ENCODE measurements around the gene RINL.
"Not testable (repeated sequence)": the region's sequence is repeated elsewhere in the genome, so short reads cannot be mapped to it uniquely, and the experiment has no call there.

Gene RINL

DNA sequence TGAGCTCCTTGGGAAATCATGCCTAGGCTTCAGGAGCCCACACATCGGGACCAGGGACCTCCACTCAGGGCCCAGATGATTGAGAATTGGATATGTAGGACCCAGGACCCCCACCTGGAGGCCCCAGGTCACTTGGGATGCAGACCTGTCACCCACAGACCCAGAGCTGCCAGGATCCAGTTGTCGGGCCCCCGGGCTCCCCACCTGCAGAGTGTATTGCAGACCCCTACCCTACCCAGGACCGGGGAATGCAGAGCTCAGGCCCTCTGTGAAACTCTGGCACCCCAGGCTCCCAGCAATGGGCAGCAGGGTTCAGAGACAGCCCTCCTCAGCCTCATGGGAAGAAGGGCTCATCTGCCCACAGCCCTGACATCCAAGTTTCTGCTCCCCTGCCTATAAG is 27.5 kb upstream of the RINL start:
- no peak for DNase-seq (ENCODE audit: low read depth)

DNA sequence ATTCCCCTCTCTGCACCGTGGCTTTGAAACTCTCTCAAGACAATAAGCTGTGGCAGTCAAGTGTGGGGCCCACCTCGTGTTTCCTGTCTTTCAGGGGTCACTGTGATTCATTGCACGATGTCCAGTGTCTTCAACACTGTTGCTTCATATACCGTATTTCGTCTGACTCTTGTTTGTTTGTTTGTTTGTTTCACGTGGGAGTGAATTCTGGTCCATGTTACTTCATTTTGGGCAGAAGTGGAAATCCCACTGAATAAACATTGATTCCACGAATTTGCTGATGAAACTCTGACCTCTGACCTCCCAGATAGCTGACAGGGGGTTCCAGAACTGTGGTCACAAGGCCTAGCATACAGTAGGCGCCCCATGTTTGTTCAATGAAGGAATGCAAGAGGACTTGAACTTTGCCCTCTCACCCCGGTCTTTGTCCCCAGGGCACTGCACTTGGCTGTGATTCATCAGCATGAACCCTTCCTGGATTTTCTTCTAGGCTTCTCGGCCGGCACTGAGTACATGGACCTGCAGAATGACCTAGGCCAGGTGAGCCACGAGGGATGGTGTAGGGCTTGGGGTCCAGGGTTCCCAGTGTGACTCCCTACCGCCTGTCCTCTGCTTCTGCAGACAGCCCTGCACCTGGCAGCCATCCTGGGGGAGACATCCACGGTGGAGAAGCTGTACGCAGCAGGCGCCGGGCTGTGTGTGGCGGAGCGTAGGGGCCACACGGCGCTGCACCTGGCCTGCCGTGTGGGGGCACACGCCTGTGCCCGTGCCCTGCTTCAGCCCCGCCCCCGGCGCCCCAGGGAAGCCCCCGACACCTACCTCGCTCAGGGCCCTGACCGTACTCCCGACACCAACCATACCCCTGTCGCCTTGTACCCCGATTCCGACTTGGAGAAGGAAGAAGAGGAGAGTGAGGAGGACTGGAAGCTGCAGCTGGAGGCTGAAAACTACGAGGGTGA is 26.8 kb upstream of the RINL start:
- no peak for DNase-seq (ENCODE audit: low read depth)

DNA sequence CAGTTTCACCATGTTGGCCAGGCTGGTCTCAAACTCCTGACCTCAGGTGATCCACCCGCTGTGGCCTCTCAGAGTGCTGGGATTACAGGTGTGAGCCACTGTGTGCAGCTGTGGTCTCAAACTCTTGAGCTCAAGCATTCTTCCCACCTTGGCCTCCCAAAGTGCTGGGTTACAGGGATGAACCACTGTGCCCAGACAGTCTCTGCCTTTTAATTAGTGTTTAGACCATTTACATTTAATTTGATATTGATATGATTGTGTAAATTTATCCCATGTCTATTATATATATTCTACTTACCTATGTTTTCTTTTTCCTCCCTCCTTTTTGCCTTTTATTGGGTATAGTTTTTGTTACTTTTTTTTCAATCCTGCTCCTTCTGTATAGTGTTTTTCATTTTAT is 23.6 kb upstream of the RINL start:
- DNase-seq (ENCODE audit: low read depth) = no peak

DNA sequence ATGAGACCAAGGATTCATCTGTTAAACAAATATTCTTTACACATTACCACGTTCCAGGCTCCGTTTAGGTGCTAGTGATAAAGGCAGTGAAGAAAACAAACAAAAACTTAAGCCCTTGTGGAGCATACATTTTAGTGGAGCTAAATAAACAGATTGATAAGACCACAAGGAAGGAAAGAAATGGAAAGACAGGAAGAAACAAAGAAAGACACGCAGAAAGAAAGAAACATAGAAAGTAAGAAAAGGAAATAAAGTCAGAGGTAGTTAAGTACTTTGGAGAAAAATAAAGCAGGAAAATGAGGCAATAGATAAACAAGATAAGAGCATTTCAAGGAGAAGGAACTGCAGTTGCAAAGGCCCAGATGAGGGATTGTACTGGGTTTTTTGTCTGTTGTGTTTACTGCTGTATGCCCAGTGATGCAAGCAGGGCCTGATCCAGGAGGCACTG is 22.7 kb upstream of the RINL start:
- DNase-seq (ENCODE audit: low read depth) = no peak

DNA sequence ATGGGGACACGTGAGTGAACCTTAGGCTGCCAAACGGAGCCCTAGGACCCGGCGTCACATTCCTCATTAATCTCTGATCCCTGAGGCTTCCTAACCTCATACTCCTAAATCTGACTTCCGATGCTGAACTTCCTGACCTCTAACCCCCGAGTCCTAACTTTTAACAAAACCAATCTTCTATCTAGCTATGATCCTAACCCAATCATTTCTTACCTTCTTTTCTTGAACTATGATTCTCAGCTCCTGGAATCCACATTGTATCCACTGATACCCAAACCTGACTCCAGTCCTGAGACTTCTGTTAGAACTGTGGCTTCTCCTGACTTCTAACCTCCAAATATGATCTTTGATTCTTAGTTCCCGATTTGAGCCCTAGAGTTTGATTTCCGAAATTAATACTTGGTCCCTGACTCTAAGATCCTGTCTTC is 22.1 kb upstream of the RINL start:
- no peak for DNase-seq (ENCODE audit: low read depth)

DNA sequence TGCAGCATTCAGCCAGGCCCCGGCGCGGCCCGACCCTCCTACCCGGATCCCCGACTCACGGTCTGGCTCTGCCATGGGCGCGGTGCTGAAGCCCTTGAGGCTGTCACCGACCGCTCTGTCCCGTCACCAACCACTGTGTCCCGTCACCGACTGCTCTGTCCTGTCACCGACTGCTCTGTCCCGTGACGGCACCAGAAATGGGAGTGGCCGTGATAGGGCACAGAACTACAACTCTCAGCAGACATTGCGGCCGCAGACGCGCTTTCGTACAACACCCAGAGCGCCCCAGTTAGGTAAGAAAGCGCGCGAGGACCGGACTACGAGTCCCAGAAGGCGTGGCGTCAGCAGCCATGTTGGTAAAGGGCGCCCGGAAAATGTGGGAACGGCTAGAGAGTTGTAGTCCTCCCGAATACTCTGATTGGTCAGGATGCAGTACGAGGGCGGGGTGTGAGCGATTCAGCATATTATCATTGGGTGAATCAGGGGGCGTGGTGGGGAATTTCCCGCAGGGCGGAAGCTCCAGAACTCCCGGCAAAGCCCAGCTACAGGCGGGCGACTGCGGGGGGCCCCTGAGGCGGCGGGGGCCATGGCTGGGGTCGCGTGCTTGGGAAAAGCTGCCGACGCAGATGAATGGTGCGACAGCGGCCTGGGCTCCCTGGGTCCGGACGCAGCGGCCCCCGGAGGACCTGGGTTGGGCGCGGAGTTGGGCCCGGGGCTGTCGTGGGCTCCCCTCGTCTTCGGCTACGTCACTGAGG is 21.5 kb upstream of the RINL start, which contains the start of the genes NFKBIB and SIRT2:
TSS of gene NFKBIB (plus strand) at position 523 of the 755 bp plus-strand sequence. CDS start at position 587, 64 bp downstream.
TSS of gene SIRT2 (minus strand) at position 172 of the 755 bp plus-strand sequence. CDS start at position 75, 97 bp downstream.
- peak; percentile 100 for DNase-seq (ENCODE audit: low read depth)

DNA sequence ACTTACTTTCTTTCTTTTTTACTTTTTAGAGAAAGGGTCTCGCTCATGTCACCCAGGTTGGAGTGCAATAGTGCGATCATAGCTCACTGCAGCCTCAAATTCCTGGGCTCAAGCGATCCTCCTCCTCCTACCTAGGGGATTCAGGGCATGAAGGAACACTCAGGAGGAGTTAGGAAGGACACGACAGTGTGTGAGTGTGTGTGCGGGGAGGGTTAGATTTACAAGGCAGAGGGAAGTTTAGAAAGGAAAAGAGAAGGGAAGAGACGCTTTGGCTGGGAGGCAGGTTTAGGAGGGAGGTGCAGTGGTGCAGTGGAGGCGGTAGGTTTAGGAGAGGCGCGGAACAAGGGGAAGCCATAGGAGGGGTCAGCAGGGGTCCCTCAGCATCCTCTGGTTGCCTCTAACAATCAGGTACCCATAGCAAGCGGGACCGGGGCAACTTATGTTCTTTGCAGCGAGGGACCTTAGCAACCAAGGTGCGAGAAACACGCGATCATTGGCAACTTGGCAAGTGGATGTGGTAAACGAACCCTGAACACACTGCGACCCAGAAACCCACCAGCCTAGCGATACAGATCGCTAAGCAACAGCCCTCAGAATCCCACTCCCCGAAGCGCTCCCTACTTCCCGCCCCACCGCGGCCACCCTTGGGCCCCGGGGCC is 20.8 kb upstream of the RINL start:
- DNase-seq (ENCODE audit: low read depth) = no peak

DNA sequence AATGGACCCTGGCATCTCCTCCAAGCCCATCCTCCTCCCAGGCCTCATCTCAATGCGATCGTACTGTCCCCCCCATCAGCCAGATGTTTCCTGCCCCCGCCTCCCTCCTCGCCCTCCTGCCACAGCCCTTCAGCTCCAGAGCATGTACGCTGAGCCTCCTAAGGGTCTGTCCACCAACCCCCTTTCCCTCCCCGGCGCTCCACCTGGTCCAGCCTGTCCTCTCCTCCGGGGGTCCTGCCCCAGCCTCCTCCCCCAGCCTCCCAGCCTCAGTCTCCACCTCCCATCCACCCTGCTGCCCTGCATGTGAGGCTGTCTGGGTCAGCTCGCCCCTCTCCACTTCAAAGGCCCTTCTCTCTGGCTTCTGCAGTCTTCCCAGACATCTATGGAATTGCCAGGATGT is 16.9 kb upstream of the RINL start:
- no peak for DNase-seq (ENCODE audit: low read depth)

DNA sequence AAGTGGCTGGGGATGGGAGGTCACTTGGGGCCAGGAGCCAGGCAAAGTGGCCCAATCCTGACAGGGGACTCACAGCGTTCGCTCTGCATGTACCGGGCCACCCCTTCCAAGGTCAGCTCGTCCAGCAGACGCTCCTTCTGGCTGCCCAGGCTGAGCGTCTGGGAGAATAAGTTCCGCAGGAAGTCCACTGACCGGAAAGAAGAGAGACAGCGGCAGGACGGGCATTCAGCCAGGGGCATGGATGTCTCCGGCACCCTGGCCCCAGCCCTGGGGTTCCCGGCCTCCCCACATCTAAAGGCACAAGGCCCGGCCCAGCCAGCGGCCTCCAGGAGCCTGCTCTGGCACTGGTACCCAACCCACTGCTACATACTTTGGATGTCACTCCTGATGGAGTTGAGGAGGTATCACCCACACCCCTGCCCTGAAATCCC is 15.3 kb upstream of the RINL start:
- no peak for DNase-seq (ENCODE audit: low read depth)

DNA sequence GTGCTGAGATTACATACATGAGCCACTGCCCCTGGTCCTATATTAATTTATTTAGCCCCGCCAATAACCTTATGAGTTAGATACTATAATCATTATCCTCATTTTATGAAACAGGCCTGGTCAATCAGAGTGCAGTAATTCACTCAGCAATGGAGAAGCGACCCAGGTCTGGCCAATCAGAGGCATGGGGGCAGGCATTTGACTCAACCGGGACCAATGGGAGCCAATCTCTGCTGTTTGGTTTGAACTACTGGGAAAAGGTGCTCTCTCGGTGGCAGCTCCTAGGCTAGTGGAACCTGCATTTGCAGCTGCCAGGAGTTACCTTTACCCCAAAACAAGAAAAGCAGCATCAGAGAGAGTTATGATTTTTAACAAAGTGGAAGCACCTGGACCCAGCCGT is 14.8 kb upstream of the RINL start:
- DNase-seq (ENCODE audit: low read depth) = no peak

DNA sequence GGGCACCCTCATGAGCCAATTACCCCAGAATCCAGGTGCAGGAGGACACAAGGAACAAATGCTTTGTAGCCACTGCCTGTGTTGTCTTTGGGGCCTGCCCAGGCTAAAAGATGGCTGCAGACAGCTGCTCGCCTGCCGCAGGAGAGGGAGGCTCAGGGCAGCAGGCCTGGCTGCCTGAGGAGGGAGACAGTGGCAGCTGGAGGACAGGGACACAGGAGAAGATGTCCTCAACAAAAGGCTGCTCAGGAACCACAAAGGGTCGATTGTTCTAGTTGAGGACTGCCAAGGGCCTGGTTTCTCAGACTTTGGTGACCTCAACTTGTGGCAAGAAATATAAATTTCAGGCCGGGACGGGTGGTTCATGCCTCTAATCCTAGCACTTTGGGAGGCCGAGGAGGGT is 13.7 kb upstream of the RINL start:
- no peak for DNase-seq (ENCODE audit: low read depth)

DNA sequence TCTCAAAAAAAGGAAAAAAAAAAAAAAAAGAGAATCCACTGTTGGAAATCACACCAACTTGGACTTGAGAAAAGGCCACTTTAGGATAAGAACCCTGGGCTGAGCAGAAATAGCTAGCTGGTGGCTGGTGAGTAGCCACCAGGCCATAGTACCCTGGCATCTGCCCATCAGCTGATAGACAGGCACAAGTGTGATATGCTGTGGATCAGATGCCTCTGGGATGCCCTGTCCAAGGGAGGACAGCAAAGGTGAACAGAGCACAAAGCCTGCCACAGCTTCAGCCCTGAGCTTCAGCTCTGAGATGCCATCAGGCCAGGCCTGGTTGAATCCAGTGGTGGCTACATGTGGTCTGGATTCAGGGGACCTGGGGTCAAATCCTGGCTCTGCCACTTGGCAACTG is 12.6 kb upstream of the RINL start:
- no peak for DNase-seq (ENCODE audit: low read depth)

DNA sequence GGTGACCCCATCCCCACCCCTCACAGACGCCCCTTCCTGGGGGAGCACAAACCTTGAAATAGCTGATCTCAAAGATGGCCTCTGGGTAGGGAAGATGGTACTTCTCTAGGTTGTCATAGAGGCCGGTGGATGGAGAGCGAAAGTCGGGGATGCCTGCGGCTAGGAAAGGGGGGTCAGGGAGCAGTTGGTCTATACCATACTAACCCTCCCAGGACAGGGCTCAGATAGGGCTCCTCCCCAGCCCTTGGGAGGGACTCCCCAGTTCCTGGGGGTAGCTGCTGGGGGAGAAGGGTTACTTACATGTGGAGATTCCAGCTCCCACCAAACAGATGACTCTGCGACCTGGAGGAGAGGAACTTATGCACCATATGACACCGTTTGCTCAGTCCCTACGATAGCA is 11.7 kb upstream of the RINL start:
- DNase-seq (ENCODE audit: low read depth) = no peak

DNA sequence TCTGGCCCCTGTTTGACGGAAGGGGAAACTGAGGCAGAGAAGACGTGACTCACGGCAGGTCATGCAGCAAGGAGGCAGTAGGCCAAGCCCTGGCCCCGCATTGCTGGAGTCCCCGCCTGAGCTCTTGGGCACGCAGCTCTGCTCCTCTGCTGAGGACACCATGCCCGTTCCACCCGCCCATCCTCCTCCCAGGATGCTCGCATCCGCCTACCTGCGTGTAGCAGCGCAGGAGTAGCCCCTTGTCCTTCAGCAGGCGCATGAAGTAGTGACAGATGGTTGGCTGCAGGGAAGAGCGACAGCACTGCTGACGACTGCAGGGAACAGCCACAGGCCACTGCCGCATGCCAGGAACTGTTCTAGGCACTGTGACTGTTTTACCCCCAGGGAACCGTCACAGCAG is 10.8 kb upstream of the RINL start:
- no peak for DNase-seq (ENCODE audit: low read depth)

DNA sequence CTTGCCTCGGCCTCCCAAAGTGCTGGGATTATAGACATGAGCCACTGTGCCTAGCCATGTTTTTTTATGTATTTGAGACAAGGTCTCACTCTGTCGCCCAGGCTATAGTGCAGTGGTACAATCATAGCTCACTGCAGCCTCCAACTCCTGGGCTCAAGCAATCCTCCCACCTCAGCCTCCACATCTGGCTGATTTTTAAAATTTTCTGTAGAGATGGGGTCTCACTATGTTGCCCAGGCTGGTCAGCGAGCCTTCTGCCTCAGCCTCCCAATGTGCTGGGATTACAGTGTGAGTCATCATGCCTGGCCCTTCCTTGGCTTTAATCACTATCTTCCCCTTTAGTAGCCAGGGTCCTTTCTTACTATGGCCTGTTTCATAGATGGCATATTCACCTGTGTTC is 6.6 kb upstream of the RINL start:
- not testable (repeated sequence) for DNase-seq (ENCODE audit: low read depth)

DNA sequence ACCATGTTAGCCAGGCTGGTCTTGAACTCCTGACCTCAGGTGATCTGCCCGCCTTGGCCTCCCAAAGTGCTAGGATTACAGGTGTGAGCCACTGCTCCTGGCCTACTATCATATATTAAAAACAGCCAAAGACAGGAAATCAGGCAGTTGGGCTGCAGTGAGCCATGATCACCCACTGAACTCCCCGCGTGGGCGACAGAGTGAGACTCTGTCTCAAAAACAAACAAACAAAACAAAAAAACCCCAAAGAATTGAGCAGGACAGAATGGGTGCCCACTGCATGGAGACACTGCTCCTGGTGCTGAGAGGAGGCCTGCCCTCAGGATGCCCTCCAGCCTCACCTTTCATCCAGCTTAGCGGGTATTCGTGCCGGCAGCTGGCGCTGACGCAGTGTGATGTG is 5.2 kb upstream of the RINL start:
- no peak for DNase-seq (ENCODE audit: low read depth)

DNA sequence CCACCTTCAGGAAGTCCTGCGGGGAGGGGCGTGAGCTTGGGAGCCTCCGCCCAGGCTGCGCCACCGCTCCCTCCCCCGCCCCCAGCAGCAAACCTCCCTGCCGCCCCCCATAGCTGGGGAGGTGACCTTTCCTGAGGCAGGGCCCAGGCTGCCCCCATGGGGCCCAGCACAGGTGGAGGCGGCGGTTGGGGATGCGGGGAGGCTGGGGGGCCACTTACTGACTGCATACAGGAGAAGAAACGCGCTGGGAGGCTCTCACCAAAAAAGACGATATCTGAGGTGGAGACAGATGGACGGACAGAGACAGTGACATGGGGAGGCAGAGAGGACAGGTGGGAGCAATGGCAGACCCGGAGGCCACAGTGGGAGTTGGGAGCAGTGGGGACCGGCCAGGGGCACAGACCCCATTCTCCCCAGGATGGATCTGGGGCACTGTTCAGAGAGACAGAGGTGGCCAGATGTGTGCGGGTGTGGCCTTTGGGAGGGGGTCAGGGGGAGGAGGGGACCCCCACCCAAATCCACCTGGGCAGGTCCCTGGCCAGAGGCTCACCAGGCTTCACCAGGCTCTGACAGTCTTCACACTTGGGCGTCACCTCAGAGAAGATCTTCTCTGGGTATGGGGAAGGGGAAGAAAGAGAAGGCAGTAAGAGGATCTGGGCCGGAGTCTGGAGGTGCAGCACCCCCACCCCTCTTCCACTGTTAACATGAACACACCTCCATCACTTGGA is 3.0 kb upstream of the RINL start:
- DNase-seq (ENCODE audit: low read depth) = no peak

DNA sequence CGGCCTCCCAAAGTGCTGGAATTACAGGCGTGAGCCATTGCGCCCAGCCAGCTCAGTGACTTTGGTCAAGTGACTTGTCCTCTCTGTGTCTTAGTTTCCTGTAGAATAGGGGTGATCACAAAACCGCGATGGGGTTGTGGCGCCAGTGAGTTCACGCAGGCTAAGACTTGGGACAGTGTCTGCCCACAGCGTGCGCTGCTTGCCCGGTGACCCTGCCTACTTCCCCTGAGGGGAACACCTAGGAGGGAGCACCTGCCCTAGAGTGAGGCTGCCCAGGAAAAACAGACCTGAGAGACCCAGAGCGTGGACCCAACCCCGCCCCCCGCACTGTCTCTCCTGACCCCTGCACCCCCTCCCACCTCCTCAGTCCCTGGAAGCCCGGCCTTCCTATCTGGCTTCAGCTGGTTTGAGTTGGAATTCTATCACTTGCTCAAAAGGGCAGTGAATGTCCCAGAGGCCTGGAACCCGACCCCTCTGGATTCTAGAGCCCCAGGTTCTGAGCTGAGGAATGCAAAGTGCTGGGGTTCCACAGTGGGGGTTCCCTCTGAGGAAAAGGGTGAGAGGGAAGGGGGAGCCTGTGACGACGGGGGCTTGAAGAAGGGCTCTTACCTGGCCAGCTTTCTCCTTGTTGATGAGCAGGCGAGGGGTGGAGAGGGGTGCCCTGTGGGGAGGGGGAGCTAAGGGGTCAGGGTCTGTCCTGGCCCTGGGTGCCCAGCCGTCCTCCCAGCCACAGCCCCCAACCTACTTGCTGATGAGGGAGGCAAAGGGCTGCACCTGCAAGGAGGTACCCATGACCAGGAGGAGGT is 2.2 kb upstream of the RINL start:
- no peak for DNase-seq (ENCODE audit: low read depth)

DNA sequence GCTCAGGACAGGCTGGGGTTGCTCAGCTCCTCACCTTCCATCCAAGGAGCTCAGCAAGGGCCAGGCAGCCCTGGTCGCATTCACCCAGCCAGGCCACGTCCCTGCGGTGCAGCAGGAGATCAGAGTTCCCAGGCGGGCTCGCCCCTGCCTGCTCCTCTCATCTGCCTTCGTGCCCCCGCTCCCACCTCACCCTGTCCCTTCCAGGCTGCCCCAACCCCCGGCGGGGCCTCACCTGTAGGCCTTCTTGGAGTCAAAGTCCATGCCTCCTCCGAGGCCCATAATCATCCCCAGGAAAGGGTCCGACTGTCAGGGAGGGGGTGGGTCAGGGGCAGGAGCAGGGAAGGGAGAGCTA is 1.3 kb upstream of the RINL start:
- no peak for DNase-seq (ENCODE audit: low read depth)

DNA sequence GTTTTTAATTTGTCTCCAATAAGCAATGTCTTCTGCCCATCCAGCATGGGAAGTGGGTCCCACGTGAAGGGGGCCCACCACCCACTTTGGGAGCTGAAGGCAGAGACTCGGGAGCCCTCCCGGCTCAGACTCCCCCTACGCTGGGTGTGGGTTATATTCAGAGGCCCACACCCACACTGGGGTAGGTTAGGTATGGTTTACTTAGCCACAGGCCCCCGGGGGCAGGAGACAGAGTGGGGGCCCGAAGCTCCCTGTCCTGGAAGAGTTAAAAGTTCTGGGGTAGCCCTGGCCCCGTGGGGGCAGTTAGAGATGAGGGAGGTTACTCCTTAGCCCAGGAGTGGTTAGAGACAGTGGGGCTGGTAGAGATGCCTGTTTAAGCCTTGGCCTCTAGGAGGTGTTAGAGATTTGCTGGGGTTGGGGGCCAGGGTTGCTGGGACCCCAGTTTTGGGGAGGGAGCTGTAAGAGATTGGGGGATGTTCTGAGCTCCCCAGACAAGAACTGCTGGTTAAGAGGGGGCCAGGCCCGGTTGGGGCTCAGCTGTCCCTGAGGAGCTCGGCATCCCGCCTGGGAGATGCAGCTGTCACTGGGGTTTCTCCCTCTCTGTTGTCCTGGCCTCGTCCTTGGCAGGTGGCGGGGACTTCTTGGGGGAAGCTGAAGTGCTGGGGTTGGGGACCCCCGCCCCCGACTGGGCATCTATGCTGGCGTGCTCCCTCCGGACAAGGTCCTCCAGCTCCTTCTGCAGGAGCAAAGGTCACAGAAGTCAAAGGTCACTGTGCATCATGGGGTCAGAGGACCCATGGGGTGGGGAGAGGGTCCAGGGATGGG is 712 bp upstream of the RINL start:
- no peak for DNase-seq (ENCODE audit: low read depth)

Measured in HS-27A (cell line).